MCF 10A (cell line): ENCODE data around the gene CCDC85C. TPM values are rescaled to one million over a fixed set of nuclear protein-coding genes. Genes with fewer than 3 reads are reported as not detected.

Experiments used
- BruUV-seq: library from RNA; stranded (reverse); fragments of 400-500 nt; replicated peaks from 2 replicates; lab custom pipeline; 2021; lab: Mats Ljungman, UMichigan
- CTCF ChIA-PET: fragments of 300-600 bp; sonication (Branson Sonifier 250); formaldehyde crosslinking; extraction: SDS; loops from one replicate; lab custom pipeline; 2021; ENCODE audit warnings: antibody characterized with exemption, inconsistent platforms; lab: Yijun Ruan, JAX
- POLR2A ChIA-PET: fragments of 300-600, 350-650 bp; sonication (Branson Sonifier 250); formaldehyde crosslinking; extraction: SDS; loops from one replicate; lab custom pipeline; 2020; ENCODE audit warnings: antibody characterized with exemption, inconsistent platforms; lab: Yijun Ruan, JAX
- DNase-seq: peaks from one replicate; pipeline ENCODE4 v3.0.0-alpha.2; 2018; ENCODE audit not compliant: unreplicated experiment
- H3K27ac Mint-ChIP-seq: one replicate; pipeline ENCODE4 v1.8.0; 2022; ENCODE audit warnings: mild to moderate bottlenecking, low read depth, mixed read lengths; ENCODE audit not compliant: unreplicated experiment
- H3K27me3 Mint-ChIP-seq: one replicate; pipeline ENCODE4 v1.8.0; 2022; ENCODE audit warnings: mixed read lengths; ENCODE audit not compliant: insufficient read depth, unreplicated experiment
- H3K36me3 Mint-ChIP-seq: one replicate; pipeline ENCODE4 v1.8.0; 2022; ENCODE audit warnings: mild to moderate bottlenecking, moderate library complexity, mixed read lengths; ENCODE audit not compliant: insufficient read depth, unreplicated experiment
- H3K4me1 Mint-ChIP-seq: one replicate; pipeline ENCODE4 v1.8.0; 2022; ENCODE audit warnings: mixed read lengths; ENCODE audit not compliant: insufficient read depth, unreplicated experiment
- H3K4me3 Mint-ChIP-seq: one replicate; pipeline ENCODE4 v1.8.0; 2022; ENCODE audit warnings: mild to moderate bottlenecking, moderate library complexity, mixed read lengths; ENCODE audit not compliant: unreplicated experiment
- H3K9me3 Mint-ChIP-seq: one replicate; pipeline ENCODE4 v1.8.0; 2022; ENCODE audit warnings: mixed read lengths; ENCODE audit not compliant: unreplicated experiment
- intact Hi-C: fragments of 100-400 bp; cut with micrococcal nuclease; formaldehyde crosslinking; loops from 2 replicates; pipeline ENCODE4 v1.14.1; 2022
- total RNA-seq: library from RNA; stranded (reverse); gene quantifications from 2 replicates; pipeline ENCODE4 v1.2.3, GENCODE V29; 2022
- TF ChIP-seq, protein P1 (sequence below): fragments of 200-600 bp; IDR thresholded peaks from one replicate; pipeline ENCODE4 v1.8.0; 2022; ENCODE audit warnings: antibody characterized with exemption, mild to moderate bottlenecking; ENCODE audit not compliant: unreplicated experiment

CCDC85C gene
- total RNA-seq, 1 experiment from 2014 or later, result 29.9 TPM

DNA sequence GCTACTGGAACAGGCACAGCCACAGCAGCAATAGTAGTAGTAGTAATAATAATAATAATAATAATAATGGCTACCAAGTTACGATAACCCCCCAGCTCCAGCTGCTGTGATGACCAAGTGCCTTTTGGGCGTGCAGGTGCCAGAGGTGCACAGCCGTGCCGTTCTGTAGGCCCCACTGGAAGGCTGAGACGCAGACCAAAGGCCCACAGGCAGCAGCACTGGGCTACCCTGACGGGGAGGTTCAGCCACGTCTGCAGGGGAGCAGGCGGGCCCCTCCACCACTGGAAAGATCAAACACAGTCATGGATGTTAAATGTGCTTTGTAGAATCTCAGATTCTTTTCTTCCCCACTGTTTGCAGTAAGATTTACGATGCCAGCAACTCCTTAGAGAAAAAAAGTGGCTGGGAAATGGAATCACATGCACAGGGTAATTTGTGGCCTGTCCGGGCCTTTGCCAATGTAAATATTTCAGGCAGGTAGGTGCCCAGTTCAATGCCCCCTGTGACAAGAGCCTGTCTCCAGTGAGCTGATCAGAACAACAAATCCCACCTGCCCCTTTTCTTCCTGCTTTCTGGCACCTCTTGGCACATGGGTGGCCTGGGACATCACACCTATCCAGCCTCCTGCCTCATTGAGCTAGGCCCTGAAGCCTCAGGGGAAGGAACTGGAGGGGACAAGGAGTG, 32.6 kb downstream of the CCDC85C start:
- intact Hi-C loops, result no loop called here
- peaks cover 36% of the 10 kb centered on the region for H3K4me1 Mint-ChIP-seq
- no peak for DNase-seq
- H3K27ac Mint-ChIP-seq, result no peak overlapping the region
- H3K4me3 Mint-ChIP-seq, result no peak overlapping the region
- TF ChIP-seq, protein P1, sequence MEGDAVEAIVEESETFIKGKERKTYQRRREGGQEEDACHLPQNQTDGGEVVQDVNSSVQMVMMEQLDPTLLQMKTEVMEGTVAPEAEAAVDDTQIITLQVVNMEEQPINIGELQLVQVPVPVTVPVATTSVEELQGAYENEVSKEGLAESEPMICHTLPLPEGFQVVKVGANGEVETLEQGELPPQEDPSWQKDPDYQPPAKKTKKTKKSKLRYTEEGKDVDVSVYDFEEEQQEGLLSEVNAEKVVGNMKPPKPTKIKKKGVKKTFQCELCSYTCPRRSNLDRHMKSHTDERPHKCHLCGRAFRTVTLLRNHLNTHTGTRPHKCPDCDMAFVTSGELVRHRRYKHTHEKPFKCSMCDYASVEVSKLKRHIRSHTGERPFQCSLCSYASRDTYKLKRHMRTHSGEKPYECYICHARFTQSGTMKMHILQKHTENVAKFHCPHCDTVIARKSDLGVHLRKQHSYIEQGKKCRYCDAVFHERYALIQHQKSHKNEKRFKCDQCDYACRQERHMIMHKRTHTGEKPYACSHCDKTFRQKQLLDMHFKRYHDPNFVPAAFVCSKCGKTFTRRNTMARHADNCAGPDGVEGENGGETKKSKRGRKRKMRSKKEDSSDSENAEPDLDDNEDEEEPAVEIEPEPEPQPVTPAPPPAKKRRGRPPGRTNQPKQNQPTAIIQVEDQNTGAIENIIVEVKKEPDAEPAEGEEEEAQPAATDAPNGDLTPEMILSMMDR, result no peak
- no peaks in the 10 kb centered on the region for H3K27me3 Mint-ChIP-seq
- no TSS peak for BruUV-seq
- CTCF ChIA-PET, result interaction anchor here (0.6 to 1.5 kb wide), 3 partner anchors 9 to 386 kb away, joined by 3 to 6 read pairs (median 4); no protein-coding TSS in a partner anchor
- POLR2A ChIA-PET, result interaction anchor here (1.1 to 5.2 kb wide), 2 partner anchors 32 to 89 kb away, joined by 3 to 57 read pairs; partner anchors contain the start of gene CCDC85C
- no peaks in the 10 kb centered on the region for H3K36me3 Mint-ChIP-seq
- H3K9me3 Mint-ChIP-seq, result no peaks in the 10 kb centered on the region

DNA sequence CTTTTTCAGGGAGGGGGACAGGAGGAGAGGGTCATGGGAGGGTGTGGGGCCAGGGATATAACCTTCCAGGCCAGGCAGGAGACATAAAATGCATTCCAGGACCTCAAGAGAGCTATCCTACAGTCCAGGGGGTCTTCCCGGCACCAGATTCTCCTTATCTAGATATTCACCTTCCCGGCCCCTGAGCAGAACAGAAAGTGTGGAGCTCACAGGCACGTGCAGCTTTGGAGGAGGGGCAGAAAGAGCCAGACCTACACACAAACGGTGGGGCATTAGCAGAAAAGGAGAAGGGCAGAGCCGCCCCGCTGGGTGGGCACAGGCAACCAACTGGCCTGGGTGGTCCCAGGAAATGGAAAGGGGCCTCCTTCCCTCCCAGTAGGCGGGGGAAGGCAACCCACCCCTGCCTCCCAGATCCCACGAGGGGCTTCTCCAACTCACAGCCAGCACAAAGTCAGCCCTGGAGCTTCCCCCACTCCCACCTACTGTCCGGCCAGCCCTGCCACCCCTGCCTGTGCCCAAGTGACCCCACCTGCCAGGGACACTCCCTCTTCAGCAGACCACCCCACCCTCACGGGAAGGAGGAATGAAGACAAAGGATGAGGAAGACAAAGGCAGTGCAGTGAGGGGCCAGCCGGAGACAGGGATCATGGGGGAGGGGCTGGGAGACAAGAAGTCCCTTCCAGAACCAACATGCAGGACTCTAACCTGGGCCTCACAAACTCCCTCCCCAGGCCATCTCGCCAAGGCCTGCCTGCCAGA, 33.3 kb downstream of the CCDC85C start:
- H3K27ac Mint-ChIP-seq, result no peak overlapping the region
- ChIA-PET POLR2A (no interaction called here), CTCF (interaction anchor here (0.5 to 1.5 kb wide), 2 partner anchors 34 to 80 kb away, joined by 3 to 6 read pairs; no protein-coding TSS in a partner anchor)
- H3K36me3 Mint-ChIP-seq, result no peaks in the 10 kb centered on the region
- intact Hi-C loops, result no loop called here
- H3K4me3 Mint-ChIP-seq, result no peak overlapping the region
- peaks cover 37% of the 10 kb centered on the region for H3K4me1 Mint-ChIP-seq
- H3K27me3 Mint-ChIP-seq, result no peaks in the 10 kb centered on the region
- TF ChIP-seq, protein P1, result no peak
- no TSS peak for BruUV-seq
- H3K9me3 Mint-ChIP-seq, result no peaks in the 10 kb centered on the region
- no peak for DNase-seq

DNA sequence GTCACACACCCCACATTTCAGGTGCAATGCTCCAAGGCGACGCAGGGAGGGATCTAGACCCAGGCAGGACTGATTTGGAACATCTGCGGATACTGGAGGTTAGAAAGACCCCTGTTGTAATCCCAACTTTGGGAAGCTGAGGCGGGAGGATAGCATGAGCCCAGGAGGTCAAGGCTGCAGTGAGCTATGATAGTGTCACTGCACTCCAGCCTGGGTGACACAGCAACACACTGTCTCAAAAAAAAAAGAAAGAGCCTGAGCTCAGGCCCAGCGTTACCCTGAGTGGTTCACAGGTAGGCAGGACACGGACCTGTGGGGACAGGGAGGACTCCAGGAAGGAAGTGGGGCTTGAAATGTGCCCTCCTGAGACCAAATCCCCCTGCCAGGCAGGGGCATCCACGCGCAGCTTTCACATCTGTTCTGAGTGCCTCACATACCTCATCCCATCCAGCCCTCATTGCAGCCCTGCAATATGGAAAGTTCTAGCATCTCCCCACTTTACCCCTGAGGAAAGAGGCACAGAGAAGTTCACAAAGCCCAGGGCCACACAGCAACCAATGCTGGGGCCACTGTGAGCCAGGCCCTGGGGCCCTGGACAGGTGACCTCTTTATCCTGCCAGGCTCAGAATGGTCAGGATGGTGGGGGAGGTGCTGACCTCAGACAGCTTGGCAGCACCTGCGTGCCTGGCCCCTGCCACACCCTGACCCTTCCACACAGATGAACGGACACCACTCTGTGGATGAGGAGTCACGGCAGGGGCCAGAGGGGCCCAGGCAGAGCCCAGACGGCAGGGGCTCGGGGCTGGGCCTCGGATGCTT, 34.1 kb downstream of the CCDC85C start:
- H3K4me3 Mint-ChIP-seq, result no peak overlapping the region
- no peak overlapping the region for H3K27ac Mint-ChIP-seq
- H3K36me3 Mint-ChIP-seq, result no peaks in the 10 kb centered on the region
- H3K4me1 Mint-ChIP-seq, result peaks cover 37% of the 10 kb centered on the region
- no peaks in the 10 kb centered on the region for H3K27me3 Mint-ChIP-seq
- intact Hi-C loops, result no loop called here
- CTCF ChIA-PET, result interaction anchor here (0.5 to 0.6 kb wide), 3 partner anchors 45 to 79 kb away, joined by 3 to 4 read pairs (median 3); no protein-coding TSS in a partner anchor
- POLR2A ChIA-PET, result interaction anchor here (1.0 kb wide), 1 partner anchor 87 kb away, joined by 3 read pairs; no protein-coding TSS in a partner anchor
- no peaks in the 10 kb centered on the region for H3K9me3 Mint-ChIP-seq
- no peak for DNase-seq
- BruUV-seq, result no TSS peak
- TF ChIP-seq, protein P1, result no peak
